GM12891 (cell line): Measurements from ENCODE around the gene DGKI.

Source experiments
- POLR2A ChIP-seq: IDR thresholded peaks from 2 replicates; pipeline ENCODE4 v1.6.1; 2011; ENCODE audit warnings: low read depth, low read length, control low read depth
- TAF1 ChIP-seq: IDR thresholded peaks from 2 replicates; pipeline ENCODE4 v1.6.1; 2011; ENCODE audit warnings: low read depth, low read length, control low read depth

- TF ChIP-seq TAF1 (no peak), POLR2A (no peak)
These were observed 248.9 kb downstream of the DGKI start for GRCh38 chr7:137597856-137598255.
